Measurements from ENCODE around the gene TMTC2.

TMTC2 gene

DNA sequence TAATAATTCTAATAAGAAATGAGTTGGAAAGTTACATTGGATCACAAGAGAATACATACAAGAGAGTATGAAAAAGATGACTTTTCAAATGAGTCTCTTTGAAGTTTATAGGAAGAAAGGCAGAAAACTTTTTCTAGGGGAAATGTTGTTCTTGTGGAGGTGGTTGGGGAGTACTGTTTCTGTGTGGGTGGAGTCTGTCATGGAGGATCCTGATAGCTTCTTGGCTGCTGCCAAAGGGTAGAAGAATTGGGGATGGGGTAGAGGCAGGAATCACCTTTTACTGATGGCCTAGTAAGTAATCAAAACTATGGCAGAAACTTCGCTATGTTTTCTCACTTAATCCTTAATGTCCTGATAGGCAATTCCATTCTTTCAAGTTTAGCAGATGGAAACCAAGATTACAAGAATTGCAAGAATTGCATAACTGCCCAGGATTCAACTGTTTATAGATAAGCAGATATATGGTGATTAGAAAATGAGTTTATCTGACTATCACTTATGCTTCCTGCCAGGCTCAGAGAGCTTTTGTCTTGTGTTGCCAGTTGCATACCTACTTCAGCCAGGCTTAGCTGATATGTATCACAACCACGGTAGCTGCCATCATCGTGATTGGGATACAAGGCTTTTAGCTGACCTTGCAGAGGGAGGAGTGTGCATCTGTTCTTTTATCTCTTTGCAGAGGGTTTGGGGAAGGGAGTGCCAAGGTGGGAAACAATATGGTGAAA lies 463.9 kb downstream of the TMTC2 start:
- TF ChIP-seq, protein P1, sequence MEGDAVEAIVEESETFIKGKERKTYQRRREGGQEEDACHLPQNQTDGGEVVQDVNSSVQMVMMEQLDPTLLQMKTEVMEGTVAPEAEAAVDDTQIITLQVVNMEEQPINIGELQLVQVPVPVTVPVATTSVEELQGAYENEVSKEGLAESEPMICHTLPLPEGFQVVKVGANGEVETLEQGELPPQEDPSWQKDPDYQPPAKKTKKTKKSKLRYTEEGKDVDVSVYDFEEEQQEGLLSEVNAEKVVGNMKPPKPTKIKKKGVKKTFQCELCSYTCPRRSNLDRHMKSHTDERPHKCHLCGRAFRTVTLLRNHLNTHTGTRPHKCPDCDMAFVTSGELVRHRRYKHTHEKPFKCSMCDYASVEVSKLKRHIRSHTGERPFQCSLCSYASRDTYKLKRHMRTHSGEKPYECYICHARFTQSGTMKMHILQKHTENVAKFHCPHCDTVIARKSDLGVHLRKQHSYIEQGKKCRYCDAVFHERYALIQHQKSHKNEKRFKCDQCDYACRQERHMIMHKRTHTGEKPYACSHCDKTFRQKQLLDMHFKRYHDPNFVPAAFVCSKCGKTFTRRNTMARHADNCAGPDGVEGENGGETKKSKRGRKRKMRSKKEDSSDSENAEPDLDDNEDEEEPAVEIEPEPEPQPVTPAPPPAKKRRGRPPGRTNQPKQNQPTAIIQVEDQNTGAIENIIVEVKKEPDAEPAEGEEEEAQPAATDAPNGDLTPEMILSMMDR (IDR thresholded peaks at IDR 0.05; ENCODE audit: control insufficient read depth, extremely low read depth, insufficient read depth): no peak
- no peak for DNase-seq (ENCODE audit: low read depth)

DNA sequence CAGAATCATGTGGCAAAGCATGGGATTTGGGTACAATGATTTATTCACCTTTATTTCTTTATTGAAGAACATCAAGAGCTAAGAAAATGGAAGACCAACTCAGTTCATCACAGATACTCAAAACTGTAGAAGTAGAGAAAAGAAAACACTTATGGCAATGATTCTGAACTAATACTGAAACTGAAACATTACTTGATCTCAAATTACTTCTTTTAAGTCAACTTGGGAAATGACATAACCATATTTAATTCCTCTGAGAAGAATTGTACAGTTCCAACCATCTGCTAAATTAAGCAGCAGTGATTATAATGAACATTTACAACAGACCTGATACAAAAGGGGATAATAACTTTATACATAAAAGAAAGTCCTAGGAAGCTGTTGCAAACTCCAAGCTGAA lies 466.5 kb downstream of the TMTC2 start:
- no peak for DNase-seq (ENCODE audit: low read depth)
- H3K4me3 ChIP-seq (ENCODE audit: low read depth, low read length): no peak overlapping the region

More for the DNA sequence above, 463.9 kb downstream of the TMTC2 start:
- H3K4me3 ChIP-seq (ENCODE audit: low read depth, low read length): no peak overlapping the region

DNA sequence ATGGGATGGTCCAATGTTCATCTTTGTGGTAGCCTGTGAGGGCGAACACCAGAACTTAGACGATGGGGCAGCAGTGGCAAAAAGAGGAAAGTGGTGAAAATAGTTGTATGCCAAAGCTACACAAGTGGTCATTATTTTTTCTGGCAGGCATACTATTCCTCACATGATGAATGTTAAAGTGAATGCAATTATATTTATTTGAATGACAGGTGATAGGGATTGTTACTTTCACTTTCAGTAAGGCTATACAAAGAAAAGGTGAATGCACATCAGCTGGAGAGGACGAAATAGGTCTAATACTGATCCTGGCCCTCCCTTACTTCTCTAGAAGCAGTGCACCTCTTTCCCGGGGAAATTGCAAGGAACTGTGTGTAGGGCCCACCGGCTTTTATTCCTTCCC lies 470.1 kb downstream of the TMTC2 start:
- TF ChIP-seq, protein P1 (IDR thresholded peaks at IDR 0.05; ENCODE audit: control insufficient read depth, extremely low read depth, insufficient read depth): no peak
- DNase-seq (ENCODE audit: low read depth): no peak
- no peak overlapping the region for H3K4me3 ChIP-seq (ENCODE audit: low read depth, low read length)

More for the DNA sequence above, 466.5 kb downstream of the TMTC2 start:
- TF ChIP-seq, protein P1 (IDR thresholded peaks at IDR 0.05; ENCODE audit: control insufficient read depth, extremely low read depth, insufficient read depth): no peak

DNA sequence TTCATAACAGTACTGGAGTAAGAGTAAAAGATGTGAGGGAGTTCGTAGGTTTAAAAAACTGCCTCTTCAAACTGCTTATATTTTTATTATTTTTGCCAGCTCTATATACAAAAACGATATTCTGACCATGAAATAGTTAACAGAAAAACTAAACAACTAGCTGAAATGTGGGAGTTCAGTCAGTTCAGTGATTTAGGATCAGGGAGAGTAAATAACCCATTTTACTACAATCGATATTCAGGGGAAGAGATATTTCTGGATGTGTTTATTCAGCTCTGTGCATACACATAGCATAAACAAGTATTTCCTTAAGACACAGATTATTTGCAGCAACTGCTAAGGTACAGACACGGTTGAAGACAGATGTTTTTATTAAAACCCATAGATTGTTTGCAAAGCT lies 470.9 kb downstream of the TMTC2 start:
- H3K4me3 ChIP-seq (ENCODE audit: low read depth, low read length): no peak overlapping the region
- TF ChIP-seq, protein P1 (IDR thresholded peaks at IDR 0.05; ENCODE audit: control insufficient read depth, extremely low read depth, insufficient read depth): no peak
- DNase-seq (ENCODE audit: low read depth): no peak

DNA sequence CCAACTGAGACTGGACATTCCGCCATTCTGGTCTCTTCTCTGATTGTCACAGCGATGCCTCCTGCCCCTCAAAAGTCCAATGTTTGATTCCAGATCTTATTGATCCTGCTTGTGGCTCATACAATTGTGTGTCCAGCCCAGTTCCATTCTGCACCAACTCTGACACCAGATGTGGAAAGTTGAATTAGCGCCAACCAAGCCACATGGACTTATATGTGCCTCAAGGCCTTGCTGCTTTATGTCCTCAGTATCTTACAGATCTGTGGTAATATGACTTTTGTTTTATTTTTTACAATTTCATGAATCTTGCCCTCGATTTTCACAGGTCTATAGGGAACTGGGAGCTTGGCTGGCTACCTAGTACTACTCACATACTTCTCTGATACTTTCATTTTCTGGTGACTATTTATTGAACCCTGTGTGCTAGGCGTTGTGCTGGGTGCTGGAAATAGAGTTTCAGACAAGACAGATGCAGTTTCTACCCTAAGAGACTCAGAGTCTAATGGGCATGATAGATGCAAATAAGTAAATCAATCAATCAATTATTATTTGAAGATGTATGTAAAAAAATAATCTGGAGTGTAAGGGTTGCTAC lies 472.0 kb downstream of the TMTC2 start:
- no peak for DNase-seq (ENCODE audit: low read depth)
- TF ChIP-seq, protein P1 (IDR thresholded peaks at IDR 0.05; ENCODE audit: control insufficient read depth, extremely low read depth, insufficient read depth): no peak

DNA sequence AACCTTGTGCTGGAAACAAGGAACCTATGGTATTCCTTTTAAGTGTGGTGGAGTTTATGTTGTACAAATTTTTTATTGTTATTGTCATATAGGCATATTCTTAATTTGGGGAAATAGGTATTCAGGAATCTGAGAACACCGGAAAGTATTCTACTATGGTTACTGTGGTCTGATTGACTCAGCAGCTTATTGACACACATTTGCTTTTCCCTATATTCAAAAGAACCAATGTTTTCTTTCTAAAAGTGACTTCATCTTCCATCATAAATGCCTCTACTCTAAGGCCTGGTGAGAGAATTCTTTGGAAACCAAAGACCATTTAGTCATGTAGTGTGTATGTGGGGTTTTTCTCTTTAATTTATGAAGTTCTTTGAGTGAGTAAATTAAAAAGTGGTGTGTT lies 474.8 kb downstream of the TMTC2 start:
- DNase-seq (ENCODE audit: low read depth): no peak
- TF ChIP-seq, protein P1 (IDR thresholded peaks at IDR 0.05; ENCODE audit: control insufficient read depth, extremely low read depth, insufficient read depth): no peak
- no peak overlapping the region for H3K4me3 ChIP-seq (ENCODE audit: low read depth, low read length)

More for the DNA sequence above, 472.0 kb downstream of the TMTC2 start:
- H3K4me3 ChIP-seq (ENCODE audit: low read depth, low read length): no peak overlapping the region
